ENCODE measurements around the gene ARHGAP21.

DNA sequence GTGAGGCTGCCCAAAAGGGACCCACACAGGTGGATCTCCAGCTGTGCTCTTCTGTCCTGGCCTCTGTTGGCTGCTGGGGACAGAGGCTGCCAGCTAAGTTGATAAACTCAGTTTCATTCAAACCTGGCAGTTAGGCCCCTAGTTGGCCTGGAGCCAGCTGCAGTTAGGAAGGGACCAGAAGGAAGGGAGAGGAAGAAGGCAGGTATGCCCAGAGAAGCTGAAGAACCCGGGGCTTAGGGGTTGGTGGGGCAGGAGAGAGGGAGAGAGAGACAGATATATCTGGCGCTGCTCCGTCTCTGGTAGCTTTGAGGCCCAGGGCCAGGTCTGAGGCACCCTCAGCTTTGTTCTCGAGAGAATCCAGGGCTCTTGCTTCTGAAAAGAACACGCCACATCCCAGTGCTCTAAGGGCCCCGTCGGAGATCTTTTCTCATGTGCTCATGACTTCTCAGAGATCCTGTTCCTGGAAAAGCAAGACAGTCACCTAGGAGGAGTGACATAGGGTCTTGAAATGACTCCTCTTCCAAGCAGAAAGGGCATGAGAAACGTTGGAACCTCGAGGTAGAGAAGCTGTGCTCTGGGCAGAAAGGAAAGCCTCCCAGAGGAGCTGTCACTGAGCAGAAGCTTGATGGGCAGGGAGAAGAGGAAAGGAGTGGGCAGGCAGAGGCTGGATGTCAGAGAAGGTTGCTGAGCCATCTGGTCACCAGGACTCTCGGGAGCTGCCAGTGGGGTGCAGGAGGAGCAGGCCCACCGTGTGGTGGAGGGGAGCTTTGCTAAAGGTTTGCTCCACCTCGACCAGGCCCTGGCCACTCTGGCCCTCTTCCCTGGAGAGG, 153.6 kb downstream of the ARHGAP21 start:
- TF ChIP-seq EZH2 (IDR thresholded peaks at IDR 0.05; ENCODE audit: borderline replicate concordance, low read length): no peak
- TF ChIP-seq, protein P1, sequence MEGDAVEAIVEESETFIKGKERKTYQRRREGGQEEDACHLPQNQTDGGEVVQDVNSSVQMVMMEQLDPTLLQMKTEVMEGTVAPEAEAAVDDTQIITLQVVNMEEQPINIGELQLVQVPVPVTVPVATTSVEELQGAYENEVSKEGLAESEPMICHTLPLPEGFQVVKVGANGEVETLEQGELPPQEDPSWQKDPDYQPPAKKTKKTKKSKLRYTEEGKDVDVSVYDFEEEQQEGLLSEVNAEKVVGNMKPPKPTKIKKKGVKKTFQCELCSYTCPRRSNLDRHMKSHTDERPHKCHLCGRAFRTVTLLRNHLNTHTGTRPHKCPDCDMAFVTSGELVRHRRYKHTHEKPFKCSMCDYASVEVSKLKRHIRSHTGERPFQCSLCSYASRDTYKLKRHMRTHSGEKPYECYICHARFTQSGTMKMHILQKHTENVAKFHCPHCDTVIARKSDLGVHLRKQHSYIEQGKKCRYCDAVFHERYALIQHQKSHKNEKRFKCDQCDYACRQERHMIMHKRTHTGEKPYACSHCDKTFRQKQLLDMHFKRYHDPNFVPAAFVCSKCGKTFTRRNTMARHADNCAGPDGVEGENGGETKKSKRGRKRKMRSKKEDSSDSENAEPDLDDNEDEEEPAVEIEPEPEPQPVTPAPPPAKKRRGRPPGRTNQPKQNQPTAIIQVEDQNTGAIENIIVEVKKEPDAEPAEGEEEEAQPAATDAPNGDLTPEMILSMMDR (conservative IDR thresholded peaks at IDR 0.05 in 1 of 2, IDR thresholded peaks at IDR 0.05 in 1 of 2; ENCODE audit: extremely low read depth in 1 of 2, insufficient read depth in 1 of 2, low read depth in 1 of 2, low read length in 2 of 2): no peak

All from mammary epithelial cell (primary cell).